HG03354 (cell line): ENCODE data around the gene RPL19.

Experiments used
- ATAC-seq: cut with Tn5 transposase; IDR thresholded peaks from one replicate; pipeline ENCODE4 v1.9.1; 2021; ENCODE audit warnings: mild to moderate bottlenecking; ENCODE audit not compliant: unreplicated experiment, poor library complexity, severe bottlenecking

The RPL19 gene

DNA sequence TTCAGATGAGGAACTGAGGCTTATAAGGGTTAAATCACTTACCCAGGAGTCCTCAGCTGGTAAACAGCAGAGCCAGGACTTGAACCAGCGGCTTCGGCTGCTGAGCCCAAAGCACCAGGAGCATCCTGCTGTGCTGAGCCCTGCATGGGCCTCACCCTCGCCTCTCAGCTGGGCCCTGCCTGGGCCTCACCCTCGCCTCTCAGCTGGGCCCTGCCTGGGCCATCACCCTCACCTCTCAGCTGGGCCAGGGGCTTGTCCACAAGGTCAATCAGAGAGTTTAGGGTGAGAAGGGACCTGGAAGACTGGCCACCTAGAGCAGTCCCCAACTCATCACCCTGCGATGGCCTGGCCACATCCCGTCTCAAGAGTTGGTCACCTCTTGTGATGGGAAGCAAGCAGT is 21.5 kb downstream of the RPL19 start:
- no peak for ATAC-seq

DNA sequence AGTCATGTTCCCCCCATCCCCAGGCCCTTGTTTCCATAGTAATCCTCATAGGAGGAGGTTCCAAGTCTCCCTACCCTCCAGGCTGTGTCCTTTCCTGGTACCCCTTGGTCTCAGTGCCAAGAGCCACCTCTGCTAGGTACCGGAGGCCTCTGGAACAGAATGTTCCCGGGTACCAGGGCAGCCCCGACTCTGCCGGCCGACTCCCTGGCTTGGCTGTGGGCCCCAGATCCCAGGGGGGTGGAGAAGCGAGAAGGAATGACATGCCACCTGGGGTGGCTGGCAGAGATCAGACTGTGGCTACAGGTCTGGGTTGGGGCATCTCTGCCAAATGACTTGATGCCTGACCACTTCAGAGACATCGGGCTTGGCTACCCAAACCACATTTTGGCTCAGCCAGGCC is 22.1 kb downstream of the RPL19 start:
- ATAC-seq, result no peak

DNA sequence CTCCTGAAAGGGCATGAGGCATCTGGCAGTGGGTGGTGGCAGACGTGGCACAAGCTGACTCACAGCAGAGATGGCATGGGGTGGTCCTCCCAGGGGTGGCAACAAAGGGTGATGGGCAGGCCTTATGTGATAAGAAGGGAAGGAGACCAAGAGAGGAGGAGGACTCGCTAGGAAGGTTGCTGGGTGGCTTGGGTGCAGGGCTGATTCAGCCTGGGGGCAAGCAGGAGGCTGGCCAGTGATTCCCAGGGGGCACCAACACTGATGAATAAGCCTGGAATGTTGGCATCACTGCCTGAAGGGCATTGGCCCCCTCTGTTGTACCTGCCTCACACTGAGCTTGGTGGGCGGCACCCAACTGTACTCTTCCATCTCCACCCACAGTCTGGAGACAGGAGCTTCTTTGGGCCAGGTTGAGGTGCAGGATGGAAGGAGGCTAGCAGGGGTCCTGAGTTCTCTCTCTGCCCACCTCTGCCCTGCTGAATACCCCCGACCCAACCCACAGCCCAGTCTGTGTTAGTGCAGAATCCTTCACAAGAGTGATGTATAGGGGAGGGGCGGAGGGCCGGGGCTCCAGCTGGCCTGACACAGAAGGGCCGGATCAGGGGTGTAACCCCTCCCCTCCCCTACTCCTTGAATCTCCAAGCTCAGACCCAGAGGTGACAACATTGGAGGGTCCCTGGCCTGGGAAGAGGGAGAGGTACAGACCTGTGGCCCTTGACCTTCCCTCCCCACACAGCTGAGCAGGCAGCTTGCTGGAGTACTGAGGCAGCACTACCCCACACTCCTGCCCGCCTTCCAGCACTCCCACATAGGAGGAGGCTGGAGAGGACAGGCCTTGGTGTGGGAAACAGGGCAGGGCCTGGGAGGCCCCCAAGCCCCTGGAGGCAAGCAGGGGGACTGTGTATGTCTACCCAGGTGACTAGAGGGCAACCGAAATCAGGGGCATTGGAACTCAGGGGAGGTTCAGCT is 23.1 kb downstream of the RPL19 start:
- ATAC-seq, result no peak

DNA sequence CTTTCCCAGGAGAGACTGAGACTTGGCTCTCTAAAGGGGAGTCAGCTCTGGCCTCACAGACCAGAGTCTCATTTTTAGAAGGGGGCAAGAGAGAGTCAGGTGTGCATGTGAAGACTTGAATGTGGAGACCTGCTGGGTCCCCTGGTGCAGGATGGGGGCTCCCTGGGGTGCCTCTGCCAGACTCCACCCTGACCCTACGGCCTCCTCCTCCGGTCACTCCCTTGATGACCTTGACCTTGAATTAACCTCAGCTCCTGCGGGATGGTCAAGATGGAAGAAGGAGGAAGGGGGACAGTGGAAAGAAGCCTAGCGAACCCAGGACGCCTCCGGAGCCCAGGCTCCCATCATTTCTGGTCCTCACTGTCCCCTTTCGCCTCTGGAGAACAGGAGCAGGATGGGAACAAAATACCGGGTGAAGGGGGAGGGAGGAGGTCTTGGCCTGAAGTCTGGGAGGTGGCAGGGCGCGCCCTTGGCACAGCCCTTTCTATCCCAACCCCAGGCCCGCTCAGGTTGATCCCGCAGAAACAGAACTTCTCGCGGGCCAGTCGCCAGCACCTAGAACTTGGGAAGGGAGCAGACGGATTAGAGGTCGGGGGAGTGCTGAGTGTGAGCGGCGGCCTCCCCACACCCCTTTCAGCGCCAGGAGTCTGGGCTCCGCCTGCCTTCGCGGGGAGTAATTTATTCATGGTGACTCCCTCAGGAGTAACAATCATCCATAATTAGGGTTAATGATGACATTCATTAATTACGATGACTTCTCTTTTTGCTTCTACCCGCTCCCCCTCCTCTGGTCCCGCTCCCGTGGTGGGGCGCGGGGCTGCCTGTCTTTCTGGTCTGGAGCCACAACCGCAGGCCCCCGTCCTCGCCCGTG is 24.1 kb downstream of the RPL19 start:
- ATAC-seq, result no peak

DNA sequence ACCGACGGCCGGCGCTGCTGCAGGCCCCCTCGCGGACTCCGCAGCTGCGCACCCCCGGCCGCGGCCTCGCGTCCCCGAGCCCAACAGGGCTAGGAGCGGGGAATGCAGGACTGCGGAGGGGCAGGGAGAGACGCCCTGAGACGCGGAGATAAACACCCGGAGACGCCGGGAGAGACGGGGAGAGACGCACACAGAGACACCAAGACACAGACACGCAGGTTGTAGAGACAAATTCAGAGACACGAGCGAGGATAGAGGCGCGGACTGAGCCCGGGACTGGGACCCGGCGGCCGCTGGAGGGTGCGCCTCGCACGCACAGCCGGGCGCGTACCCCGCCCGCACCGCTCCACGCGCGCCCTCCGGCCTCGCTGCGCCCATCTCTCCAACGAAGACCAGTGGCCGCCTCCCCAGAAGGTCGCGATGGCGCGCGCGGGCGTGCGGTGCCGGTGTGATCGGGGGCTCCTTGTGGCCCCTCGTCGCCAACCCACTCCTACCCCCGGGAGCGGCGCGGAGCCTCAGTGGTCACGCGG is 24.8 kb downstream of the RPL19 start:
- no peak for ATAC-seq

DNA sequence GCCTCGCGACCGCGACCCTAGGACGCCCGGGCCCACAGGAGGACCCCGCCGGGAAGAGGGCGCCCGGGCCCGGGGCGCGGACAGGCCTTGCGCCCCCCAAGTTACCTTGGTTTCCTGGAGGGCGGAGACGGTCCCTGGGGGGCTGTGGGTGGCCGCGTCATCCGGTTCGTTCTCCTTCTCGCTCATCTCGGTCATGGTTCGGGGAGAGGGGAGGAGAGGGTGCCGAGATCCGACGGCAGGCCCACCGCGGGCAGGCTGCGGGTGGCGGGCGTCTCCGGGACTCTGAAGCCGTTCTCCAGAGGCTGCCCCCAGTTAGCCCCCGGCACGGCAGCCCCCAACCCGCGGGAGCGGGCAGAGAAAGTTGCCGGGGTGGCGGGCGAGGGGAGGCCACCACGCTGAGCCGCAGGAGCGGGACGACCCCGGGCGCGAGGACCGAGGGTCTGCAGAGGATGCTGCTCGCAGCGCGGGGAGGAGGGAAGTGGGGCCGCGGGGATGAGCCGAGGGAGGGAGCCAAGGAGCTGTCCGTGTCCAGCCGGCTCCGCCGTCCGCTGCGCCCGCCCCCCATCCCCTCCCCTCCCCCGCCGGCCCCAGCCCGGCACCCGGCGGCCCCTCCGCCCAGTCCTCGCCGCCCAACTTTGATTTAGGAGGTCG is 25.4 kb downstream of the RPL19 start, which contains the start of gene STAC2:
TSS of gene STAC2 (minus strand) at position 638 of the 651 bp plus-strand sequence. CDS start at position 195, 443 bp downstream.
- no peak for ATAC-seq

DNA sequence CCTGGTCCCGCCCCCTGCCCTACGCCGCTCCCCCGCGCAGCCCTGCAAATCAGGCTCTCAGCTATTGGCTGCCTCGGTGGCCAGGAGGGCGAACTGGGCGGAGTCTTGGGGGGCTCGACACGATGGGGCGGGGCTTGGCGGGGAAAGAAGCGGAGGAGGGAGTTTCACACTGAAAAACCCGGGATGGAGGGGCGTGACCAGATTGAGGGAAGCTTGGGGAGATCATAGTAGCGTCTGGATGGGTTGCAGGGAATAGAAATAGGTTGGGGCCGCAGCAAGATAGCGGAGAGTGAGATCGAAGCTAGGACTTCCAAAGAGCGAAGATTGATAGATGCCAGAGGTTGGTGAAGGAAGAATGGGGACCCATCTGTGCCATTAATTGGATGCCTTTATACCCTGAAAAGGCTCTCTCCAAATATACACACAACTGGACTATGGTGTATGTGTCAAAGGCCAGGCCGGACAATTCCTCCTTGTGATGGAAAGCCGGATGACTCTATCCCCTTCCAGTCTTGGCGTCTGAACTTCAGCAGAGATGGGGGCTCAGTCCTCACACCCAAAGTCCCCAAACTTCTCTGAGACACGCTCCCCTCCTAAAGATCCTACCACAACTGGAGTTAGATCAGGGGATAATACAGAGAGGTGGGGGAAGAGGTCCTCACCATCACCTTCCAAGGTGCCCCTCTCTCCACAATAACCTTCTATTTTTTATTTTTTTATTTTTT is 26.0 kb downstream of the RPL19 start:
- no peak for ATAC-seq

DNA sequence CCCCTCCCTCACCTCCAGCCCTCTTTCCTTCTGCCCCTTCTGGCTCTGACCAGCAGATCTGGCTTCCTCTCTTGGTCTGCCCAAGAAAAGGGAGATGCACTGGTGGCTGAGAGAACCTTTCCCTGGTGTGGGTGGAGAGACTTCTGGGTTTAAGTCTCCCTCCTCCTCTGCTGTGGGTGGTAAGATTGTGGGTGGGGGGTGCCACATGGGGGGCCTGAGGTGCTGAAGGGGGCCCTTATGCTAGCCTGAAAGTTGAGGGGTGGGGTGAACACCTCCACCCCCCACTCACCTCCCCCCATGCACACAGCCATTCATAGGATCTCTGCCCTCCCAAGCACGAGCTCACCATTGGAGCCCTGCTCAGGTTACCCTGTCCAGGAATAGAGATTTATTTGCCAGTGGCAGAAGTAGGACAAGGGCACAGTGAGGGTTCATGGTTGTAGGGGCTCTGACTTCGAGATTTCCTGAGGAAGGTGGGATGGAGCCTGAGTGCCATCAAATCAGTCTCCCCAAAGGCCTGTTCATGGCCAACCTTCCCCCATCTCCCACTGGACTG is 27.4 kb downstream of the RPL19 start:
- no peak for ATAC-seq

DNA sequence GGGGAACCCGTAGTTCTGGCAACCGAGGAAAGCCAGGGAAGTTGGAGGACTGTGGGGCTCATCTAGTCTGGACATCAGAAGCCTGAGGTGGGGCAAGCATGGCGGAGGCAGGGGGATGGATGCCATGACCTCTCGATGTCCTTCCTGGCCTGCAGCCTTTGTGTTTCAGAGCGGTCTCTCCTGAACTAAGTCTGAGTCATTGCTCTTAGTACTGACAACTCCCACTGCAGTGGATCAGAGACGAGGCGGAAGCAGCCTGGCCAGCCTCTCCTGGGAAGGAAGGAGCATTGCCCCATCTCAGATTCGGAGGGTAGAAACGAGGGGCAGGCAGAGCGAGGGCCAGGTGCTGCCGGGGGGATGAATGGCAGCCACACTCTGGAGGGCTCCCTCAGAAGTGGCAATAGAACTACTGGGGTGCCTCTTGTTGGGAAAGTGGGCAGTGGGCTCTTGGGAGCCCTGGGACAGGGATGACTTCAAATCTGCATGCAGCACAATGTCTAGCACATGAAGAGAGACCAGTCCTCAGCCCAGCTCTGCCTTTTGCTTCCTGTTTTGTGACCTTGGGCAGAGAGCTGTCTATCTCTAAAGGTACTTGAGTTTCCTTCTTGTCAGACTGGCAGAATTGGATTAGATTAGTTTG is 29.3 kb downstream of the RPL19 start:
- no peak for ATAC-seq

DNA sequence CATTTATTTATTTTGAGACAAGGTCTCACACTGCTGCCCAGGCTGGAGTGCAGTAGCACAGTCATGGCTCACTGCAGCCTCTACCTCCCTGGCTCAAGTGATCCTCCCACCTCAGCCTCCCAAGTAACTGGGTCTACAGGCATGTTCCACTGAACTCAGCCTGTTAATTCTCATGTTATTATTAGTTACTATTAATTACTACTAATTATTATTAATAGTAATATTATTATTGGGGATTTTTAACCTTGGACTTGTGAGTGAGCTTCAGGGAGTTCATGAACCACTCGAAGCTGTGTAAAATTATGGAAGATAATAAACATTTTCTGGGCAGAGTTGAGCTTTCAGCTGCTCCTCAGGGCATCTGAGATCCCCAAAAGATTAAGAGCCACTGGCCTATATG is 30.3 kb downstream of the RPL19 start:
- no peak for ATAC-seq

DNA sequence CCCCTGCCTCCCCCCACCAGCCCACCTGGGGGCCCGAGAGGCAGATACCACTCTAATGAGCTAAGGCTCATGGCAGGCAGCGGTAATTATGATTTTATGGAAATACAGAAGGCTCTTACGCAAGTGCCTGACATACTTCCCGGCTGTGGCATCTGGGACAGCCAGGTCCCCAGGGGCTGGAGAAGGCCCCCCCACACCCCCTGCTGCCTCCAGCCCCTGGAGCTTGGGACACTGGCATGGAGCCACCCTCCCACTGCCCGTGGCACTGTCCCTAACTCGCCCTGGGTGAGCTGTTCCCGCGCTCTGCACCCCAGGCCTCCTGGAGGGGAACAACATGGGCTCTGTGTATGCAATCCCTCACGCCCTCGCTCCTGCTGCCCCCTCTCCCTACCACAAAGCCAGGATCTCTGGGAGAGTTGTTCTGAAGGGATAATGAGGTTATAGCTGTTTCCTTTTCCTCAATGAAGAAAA is 31.0 kb downstream of the RPL19 start:
- no peak for ATAC-seq

DNA sequence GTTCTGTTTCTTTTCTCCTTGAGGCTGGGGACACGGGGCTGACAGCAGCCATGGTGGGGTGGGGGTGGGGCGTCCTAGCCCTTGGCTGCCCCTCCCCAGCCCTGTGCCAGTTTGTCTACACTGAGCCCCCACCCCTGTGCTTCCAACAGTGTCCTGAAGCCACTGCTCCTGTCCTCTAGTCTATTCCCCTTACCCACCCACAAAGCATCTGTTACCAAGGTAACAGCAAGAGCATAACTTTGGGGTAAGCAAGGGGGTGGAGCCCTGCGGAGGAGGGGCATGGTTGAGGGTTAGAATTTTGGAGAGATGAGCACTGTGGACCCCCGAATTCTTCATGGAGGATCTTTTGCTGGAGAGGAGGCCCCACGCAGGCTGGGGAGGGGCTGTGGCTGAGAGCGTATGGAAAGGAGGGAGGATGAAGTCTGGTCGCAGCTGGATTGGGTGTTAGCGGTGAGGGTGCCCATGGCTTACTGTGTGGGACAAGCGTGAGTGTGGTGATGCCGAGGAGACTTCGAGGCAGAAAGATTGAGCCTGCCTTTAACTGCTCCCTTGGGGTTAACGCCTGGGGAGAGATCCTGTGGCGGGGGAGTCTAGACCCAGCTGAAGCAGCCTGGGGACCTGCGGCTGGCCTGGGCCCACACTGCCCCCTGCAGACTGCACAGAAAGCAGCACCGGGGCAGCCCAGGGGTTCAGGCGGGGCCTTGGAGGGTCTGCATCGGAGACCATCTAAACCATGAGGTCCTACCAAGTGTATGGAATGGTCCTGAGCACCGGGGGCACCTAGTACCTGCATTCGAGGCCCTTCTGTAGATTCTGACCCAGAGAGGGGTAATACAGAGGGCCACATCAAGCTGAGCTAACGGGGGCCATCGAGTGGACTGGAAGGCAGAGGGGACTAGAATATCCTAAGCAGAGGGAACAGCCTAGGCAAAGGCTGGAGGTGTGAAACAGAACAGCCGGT is 31.8 kb downstream of the RPL19 start:
- ATAC-seq, result no peak

DNA sequence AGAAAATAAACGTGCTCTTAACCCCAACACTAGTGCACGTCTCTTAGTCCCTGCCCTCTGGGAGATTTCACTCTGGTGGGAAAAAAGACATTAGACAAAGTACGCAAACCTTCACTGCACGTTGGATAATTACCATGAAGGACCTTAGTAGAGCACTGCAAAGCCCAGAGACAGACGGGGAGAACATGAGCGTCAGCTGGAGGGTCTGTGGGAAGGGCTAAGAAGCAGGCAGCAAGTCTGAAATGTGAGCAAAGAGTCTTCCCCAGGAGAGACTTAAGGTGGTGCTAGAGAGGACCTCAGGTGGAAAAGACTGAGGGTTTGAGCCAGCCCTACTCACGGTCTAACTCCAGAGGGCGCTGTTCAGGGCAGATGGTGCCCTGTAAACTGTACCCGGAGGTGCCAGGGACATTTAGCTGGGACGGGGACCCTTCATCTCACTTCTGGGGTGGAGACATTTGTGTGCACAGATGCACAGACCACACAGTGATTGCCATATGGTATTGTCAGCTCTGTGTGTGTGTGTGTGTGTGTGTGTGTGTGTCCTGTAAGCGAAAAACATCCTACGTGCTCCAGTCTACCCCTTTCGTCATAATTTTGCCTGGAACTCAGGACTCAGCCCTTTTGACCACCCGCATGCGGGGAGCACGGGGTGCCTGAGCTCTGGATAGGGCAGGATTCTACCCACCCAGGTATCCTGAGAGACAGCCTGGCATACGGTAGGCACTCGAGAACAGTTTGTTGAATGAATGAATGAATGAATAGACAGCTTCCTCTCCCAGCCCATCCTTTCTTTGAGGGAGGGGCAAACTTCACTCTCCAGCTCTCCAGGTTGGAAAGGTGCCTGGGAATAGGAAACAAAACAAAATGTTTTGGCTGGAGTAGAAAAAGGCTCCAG is 35.7 kb downstream of the RPL19 start:
- peak; percentile 51 for ATAC-seq

DNA sequence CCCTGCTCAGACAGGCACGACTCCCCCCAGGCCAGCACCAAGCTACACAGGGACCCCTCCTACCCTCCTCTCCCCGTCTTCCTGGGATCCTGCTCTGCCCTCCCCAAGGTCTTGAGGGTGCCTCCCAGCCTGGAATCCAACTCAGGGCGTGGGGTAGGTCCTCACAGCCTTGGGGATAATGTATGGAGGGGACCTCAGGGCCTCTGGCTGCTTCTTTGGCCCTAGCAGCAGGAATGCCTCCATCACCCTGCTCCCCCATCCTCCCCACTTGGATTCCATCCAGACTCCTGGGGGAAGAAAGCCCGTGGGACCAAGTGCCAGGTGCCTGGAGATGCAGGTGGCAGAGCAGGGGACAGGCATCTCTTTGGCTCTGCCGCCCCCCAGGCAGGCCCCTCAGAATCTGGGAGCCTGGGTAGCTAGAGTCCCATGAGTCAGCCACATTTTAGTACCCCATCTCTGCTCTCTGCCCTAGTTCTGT is 36.4 kb downstream of the RPL19 start:
- no peak for ATAC-seq

DNA sequence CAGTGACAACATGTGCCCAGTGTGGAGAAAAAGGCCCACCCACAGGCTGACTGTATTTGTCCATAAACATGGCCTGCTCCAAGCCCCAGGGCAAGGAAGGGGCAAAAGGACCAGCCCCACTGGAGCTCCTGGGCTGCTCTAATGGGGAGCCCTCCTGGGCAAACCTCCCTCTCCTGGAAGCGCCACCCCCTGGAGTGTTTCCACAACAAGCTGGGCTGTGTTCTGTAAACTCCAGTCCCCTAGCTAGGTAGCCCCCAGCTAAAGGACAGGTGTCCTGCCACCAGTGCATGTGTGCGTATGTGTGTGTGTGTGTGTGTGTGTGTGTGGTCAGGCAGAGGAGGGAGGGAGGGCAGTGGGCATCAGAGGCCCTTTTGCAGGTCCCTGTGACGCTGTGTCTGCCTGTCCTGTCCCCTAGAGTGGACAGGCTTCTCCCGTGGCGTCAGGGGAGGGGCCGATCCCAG is 36.9 kb downstream of the RPL19 start:
- ATAC-seq, result no peak

DNA sequence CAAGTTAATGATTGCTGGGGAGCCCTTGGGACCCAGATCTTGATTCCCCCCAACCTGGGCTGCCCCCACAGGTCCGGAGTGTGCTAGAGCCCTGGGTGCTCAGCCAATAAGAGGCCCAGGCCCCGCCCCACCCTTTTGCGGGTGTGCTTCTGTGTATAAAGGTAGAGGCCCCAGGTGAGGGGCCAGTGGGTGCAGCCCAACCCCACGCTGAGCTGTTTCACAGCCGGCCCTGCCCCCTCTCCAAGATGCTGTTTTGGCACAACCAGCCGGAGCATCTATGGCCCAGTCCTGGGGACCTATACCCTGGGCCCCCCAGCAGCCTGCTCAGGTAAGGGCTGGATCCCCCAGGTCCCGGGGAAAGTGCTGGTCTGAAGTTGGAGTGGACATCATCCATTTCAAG is 37.5 kb downstream of the RPL19 start:
- ATAC-seq, result no peak
